ENCODE results near the gene B4GALT6.
A peak's percentile ranks its signal among the peaks of the same experiment; 100 is the strongest.
"Not testable (repeated sequence)": the region's sequence is repeated elsewhere in the genome, so short reads cannot be mapped to it uniquely, and the experiment has no call there.

B4GALT6 gene

DNA sequence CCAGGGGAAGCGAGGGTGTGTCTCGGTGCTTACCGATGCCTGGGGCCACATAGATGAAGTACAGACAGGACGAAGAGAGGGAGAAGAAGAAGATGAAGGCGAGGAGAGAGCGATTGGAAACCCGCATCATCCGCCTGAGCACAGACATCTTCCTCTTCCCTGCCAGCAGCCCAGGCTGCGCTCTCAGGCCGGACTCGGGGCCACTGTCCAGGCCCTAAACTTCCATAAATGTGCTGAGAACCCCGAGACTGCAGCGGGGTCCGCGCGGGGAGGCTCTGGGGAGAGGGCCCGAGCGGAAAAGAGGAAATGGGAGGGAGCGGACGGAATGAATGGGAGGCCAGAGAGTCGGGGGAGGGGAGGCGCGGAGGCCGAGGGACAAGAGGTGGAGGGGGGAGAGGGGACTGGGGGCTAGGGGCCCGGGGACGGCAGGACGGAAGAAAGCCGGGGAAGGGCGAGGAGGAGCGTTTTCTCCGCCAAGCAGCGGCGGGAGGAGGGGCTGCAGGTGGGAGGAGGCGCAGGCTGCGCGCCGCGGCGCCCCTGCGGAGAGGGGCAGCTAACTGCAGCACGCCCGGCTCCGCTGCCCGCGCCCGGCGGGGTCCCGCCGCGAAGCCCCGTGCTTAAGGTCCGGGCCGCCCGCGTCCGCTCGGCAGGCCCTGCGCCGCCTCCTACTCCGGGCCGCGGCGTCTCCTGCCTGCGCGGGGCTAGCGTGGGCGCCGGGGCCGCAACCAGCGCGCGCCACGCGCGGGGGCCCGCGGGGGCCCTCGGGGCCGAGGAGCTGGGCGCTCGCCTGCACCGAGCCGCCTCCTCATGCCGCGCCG, at the start of gene B4GALT6:
Gene B4GALT6 (minus strand): TSS at position 303 of the 818 bp plus-strand sequence. CDS start 155 bp downstream, at position 148.
- no peak for TF ChIP-seq CTCF (IDR thresholded peaks at IDR 0.05; ENCODE audit: low read depth, low read length)
- DNase-seq (ENCODE audit: extremely low read depth, low read depth) = no peak

GRCh38 chr18:31731628-31732027, 47.2 kb upstream of the B4GALT6 start:
- TF ChIP-seq CTCF (IDR thresholded peaks at IDR 0.05; ENCODE audit: low read depth, low read length) = no peak
- no peak for DNase-seq (ENCODE audit: extremely low read depth, low read depth)

- DNase-seq (ENCODE audit: extremely low read depth, low read depth) = not testable (repeated sequence)
Observed at GRCh38 chr18:31729196-31729595, 44.8 kb upstream of the B4GALT6 start.

DNA sequence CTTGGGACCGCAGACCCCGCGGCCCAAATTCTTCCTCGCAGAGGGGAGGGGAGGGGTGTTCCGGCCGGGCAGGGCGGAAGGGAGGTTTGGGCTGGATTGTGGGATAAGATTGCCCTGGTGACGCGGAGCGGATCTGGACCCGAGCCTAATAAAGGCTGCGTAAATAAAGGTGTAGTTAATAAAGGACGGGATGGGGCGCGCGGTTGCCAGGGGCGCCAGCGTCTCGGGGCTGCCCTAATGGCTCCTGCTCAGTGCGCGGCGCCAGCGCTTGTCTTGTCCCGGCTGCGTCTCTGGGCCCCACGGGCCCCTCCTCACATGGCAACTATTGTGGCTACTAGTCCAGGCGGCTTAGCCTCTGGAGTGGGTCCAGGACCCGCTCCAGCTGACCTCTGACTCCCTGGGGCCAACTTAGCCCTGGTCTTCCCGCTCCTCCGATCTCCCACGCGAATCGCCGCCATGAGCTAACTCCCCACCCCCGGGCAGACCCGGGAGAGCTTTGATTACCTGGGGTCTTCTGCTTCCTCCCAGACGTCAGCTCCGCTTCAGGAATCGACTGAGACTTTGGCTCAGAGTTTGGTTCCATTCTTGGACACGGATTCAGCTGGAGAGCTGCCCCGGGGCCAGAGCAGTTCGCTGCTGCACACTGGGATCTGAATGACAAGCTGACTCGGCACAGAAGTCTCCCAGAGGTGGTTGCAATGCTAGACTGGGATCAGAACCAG, 39.8 kb upstream of the B4GALT6 start:
- DNase-seq (ENCODE audit: extremely low read depth, low read depth) = no peak
- no peak for TF ChIP-seq CTCF (IDR thresholded peaks at IDR 0.05; ENCODE audit: low read depth, low read length)

DNA sequence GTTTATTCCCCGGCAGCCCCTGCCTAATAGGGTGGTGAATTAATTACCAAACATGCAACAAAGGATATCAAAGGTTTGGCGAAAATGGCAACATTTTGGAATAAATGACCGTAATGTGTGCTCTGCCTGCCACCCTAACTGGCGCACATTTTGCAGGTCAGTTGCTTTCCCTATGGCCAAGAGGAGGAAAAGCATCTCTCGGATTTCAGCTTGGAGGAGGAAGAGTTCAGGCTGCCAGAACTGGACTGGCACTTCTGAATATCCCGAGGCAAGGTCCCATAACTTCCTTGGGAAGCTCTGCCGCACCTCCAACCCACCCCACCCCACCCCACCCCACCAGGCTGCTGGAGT, 39.2 kb upstream of the B4GALT6 start:
- TF ChIP-seq CTCF (IDR thresholded peaks at IDR 0.05; ENCODE audit: low read depth, low read length) = no peak
- no peak for DNase-seq (ENCODE audit: extremely low read depth, low read depth)

DNA sequence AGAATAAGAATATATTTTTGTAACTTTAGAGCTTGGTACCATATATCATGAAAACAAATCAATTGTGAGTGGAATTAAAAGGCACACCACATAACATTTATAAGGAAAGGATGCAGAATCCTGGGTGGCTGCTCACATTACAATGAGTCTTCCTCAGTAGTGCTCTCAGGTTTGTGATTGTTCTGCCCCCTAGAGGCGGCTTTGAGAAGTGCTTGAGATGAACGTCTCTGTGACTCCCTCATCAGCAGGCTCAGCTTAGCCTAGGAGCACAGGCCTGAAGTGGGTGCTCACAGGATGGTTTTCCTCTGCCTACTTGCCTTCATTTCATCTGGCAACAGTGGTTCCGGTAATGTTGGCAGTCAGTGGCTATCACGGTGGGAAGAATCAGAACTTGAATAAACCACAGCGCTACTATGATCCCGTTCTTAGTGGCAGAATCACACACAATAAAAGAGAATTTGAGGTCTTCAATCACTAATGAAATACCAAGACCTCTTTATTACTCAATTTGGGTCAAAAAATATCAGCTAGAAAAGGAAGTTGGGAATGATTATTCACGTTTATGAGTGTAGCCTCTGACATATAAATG, 38.1 kb upstream of the B4GALT6 start:
- TF ChIP-seq CTCF (IDR thresholded peaks at IDR 0.05; ENCODE audit: low read depth, low read length) = peak; percentile 95
- peak; percentile 23 for DNase-seq (ENCODE audit: extremely low read depth, low read depth)

- no peak for TF ChIP-seq CTCF (IDR thresholded peaks at IDR 0.05; ENCODE audit: low read depth, low read length)
- DNase-seq (ENCODE audit: extremely low read depth, low read depth) = no peak
Observed at GRCh38 chr18:31721601-31722000, 37.2 kb upstream of the B4GALT6 start.
